SK-N-SH (cell line): ENCODE results near the gene ZNF559.

Experiments used
- CHD2 ChIP-seq: fragments of 150-350 bp; IDR thresholded peaks from 2 replicates; pipeline ENCODE4 v1.6.1; 2018; ENCODE audit warnings: low read length; ENCODE audit not compliant: partially characterized antibody
- RAD21 ChIP-seq: IDR thresholded peaks from 2 replicates; pipeline ENCODE4 v1.6.1; 2012; ENCODE audit warnings: mild to moderate bottlenecking, low read length
- TAF1 ChIP-seq: IDR thresholded peaks from 2 replicates; pipeline ENCODE4 v1.6.1; 2012; ENCODE audit warnings: low read depth, mild to moderate bottlenecking, low read length, moderate library complexity, borderline replicate concordance
- TF ChIP-seq, protein P1 (sequence below): IDR thresholded peaks from 2 replicates; pipeline ENCODE4 v1.4.0; 2012; ENCODE audit warnings: low read depth
- TF ChIP-seq, protein P2 (sequence below): IDR thresholded peaks from 2 replicates; pipeline ENCODE4 v1.4.0; 2012; ENCODE audit warnings: low read depth, borderline replicate concordance
- TF ChIP-seq, protein P3 (sequence below): fragments of 200-600 bp; sonication (generic); IDR thresholded peaks from 2 replicates; pipeline ENCODE4 v1.6.1; 2017; ENCODE audit warnings: antibody characterized with exemption, mild to moderate bottlenecking, moderate library complexity

DNA sequence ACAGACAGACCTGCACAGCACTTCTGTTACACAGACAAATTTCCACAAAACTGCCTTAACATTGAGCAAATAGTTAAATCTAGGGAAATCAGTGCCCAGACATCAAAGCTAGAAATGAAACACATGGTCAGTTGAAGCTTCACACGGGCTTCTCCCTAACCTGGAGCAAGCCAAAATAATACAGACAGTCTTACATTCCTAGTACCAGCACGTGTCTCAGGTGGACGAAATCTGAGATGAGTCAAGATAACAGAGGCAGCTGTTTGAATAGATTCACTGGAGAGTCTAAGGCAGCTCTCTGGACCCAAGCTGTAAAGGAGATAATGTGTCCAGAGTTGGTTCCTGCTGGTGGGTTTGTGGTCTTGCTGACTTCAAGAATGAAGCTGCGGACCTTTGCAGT lies 10.2 kb upstream of the ZNF559 start:
- TF ChIP-seq, protein P1, sequence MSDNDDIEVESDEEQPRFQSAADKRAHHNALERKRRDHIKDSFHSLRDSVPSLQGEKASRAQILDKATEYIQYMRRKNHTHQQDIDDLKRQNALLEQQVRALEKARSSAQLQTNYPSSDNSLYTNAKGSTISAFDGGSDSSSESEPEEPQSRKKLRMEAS: no peak
- TF ChIP-seq, protein P2, sequence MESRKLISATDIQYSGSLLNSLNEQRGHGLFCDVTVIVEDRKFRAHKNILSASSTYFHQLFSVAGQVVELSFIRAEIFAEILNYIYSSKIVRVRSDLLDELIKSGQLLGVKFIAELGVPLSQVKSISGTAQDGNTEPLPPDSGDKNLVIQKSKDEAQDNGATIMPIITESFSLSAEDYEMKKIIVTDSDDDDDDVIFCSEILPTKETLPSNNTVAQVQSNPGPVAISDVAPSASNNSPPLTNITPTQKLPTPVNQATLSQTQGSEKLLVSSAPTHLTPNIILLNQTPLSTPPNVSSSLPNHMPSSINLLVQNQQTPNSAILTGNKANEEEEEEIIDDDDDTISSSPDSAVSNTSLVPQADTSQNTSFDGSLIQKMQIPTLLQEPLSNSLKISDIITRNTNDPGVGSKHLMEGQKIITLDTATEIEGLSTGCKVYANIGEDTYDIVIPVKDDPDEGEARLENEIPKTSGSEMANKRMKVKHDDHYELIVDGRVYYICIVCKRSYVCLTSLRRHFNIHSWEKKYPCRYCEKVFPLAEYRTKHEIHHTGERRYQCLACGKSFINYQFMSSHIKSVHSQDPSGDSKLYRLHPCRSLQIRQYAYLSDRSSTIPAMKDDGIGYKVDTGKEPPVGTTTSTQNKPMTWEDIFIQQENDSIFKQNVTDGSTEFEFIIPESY: no peak
- TF ChIP-seq RAD21 (no peak), TAF1 (no peak), CHD2 (no peak)
- TF ChIP-seq, protein P3, sequence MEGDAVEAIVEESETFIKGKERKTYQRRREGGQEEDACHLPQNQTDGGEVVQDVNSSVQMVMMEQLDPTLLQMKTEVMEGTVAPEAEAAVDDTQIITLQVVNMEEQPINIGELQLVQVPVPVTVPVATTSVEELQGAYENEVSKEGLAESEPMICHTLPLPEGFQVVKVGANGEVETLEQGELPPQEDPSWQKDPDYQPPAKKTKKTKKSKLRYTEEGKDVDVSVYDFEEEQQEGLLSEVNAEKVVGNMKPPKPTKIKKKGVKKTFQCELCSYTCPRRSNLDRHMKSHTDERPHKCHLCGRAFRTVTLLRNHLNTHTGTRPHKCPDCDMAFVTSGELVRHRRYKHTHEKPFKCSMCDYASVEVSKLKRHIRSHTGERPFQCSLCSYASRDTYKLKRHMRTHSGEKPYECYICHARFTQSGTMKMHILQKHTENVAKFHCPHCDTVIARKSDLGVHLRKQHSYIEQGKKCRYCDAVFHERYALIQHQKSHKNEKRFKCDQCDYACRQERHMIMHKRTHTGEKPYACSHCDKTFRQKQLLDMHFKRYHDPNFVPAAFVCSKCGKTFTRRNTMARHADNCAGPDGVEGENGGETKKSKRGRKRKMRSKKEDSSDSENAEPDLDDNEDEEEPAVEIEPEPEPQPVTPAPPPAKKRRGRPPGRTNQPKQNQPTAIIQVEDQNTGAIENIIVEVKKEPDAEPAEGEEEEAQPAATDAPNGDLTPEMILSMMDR: no peak
